ENCODE results near the gene GRAP.

GRAP gene

DNA sequence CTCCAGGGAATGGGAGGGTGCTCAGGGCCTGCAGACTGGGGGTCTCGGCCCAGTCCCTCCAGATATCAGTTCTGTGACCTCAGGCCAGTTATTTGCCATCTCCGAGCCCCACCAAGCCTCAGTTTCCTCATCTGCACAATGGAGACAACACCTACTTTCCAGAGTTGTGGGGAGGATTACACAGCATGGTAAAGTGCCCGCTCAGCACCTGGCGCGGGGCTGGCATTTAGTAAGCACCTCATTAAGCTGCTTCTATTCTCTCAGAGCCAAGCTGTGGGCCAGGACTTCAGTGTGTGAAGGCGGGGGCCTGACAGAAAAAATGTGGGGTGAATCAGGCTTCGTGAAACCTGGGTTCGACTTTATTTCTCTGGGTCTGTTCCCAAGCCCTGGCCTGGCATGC is 47.4 kb downstream of the GRAP start:
- ChIA-PET POLR2A (no interaction called here), CTCF (interaction anchor here (0.7 kb wide), 2 partner anchors 266 to 296 kb away, joined by 3 read pairs; no protein-coding TSS in a partner anchor)
- H3K9me3 ChIP-seq (ENCODE audit: control insufficient read depth, insufficient read depth, low read depth, low read length): no peaks in the 10 kb centered on the region
- H3K36me3 ChIP-seq (ENCODE audit: control insufficient read depth in 2 of 2, insufficient read depth in 1 of 2, low read length in 2 of 2): peaks cover 3 to 63% of the 10 kb centered on the region in 2 experiments; a peak in 2 of 3 replicates
- H3K4me3 ChIP-seq (ENCODE audit: low read depth, low read length): no peak overlapping the region
- TF ChIP-seq ZNF16 (tag by site-specific recombination; IDR thresholded peaks at IDR 0.05; ENCODE audit: low read depth) (no peak), ZNF2 (tag by site-specific recombination; IDR thresholded peaks at IDR 0.05) (no peak), ZNF843 (tag by site-specific recombination; IDR thresholded peaks at IDR 0.05) (no peak), INSM2 (tag by site-specific recombination; IDR thresholded peaks at IDR 0.05) (no peak), ZBTB7A (tag by site-specific recombination; IDR thresholded peaks at IDR 0.05; ENCODE audit: low read depth) (no peak), ZNF248 (tag by site-specific recombination; IDR thresholded peaks at IDR 0.05) (no peak), ZNF501 (tag by site-specific recombination; IDR thresholded peaks at IDR 0.05) (no peak), ZEB2 (tag by site-specific recombination; IDR thresholded peaks at IDR 0.05) (no peak), ZNF132 (tag by site-specific recombination; IDR thresholded peaks at IDR 0.05; ENCODE audit: borderline replicate concordance) (no peak), ZNF692 (tag by site-specific recombination; IDR thresholded peaks at IDR 0.05) (no peak)
- TF ChIP-seq, protein P1, sequence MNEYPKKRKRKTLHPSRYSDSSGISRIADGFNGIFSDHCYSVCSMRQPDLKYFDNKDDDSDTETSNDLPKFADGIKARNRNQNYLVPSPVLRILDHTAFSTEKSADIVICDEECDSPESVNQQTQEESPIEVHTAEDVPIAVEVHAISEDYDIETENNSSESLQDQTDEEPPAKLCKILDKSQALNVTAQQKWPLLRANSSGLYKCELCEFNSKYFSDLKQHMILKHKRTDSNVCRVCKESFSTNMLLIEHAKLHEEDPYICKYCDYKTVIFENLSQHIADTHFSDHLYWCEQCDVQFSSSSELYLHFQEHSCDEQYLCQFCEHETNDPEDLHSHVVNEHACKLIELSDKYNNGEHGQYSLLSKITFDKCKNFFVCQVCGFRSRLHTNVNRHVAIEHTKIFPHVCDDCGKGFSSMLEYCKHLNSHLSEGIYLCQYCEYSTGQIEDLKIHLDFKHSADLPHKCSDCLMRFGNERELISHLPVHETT (tag by site-specific recombination; IDR thresholded peaks at IDR 0.05): no peak
- TF ChIP-seq, protein P2, sequence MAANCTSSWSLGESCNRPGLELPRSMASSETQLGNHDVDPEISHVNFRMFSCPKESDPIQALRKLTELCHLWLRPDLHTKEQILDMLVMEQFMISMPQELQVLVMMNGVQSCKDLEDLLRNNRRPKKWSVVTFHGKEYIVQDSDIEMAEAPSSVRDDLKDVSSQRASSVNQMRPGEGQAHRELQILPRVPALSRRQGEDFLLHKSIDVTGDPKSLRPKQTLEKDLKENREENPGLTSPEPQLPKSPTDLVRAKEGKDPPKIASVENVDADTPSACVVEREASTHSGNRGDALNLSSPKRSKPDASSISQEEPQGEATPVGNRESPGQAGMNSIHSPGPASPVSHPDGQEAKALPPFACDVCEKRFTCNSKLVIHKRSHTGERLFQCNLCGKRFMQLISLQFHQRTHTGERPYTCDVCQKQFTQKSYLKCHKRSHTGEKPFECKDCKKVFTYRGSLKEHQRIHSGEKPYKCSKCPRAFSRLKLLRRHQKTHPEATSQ (tag by site-specific recombination; IDR thresholded peaks at IDR 0.05): no peak
- H3K4me1 ChIP-seq (ENCODE audit: control insufficient read depth, insufficient read depth, low read length): peaks cover 7% of the 10 kb centered on the region
- H3K27ac ChIP-seq (ENCODE audit: extremely low read depth, low read depth, low read length): no peak overlapping the region

- ChIA-PET CTCF (interaction anchor here (0.6 to 1.0 kb wide), 2 partner anchors 10 to 16 kb away, joined by 3 read pairs; no protein-coding TSS in a partner anchor), POLR2A (interaction anchor here (1.1 to 1.3 kb wide), 2 partner anchors 13 to 66 kb away, joined by 3 to 5 read pairs; no protein-coding TSS in a partner anchor)
- Histone ChIP-seq H3K4me1 (ENCODE audit: control insufficient read depth, insufficient read depth, low read length) (no peaks in the 10 kb centered on the region), H3K27ac (ENCODE audit: extremely low read depth, low read depth, low read length) (no peak overlapping the region), H3K4me3 (ENCODE audit: low read depth, low read length) (no peak overlapping the region), H3K36me3 (ENCODE audit: control insufficient read depth in 2 of 2, insufficient read depth in 1 of 2, low read length in 2 of 2) (peaks cover 3 to 63% of the 10 kb centered on the region in 2 experiments; a peak in 2 of 3 replicates), H3K9me3 (ENCODE audit: control insufficient read depth, insufficient read depth, low read depth, low read length) (no peaks in the 10 kb centered on the region)
- no peak for TF ChIP-seq KLF16 (tag by site-specific recombination; IDR thresholded peaks at IDR 0.05)
- no peak for TF ChIP-seq ZNF791 (tag by site-specific recombination; IDR thresholded peaks at IDR 0.05)
- TF ChIP-seq, protein P3, sequence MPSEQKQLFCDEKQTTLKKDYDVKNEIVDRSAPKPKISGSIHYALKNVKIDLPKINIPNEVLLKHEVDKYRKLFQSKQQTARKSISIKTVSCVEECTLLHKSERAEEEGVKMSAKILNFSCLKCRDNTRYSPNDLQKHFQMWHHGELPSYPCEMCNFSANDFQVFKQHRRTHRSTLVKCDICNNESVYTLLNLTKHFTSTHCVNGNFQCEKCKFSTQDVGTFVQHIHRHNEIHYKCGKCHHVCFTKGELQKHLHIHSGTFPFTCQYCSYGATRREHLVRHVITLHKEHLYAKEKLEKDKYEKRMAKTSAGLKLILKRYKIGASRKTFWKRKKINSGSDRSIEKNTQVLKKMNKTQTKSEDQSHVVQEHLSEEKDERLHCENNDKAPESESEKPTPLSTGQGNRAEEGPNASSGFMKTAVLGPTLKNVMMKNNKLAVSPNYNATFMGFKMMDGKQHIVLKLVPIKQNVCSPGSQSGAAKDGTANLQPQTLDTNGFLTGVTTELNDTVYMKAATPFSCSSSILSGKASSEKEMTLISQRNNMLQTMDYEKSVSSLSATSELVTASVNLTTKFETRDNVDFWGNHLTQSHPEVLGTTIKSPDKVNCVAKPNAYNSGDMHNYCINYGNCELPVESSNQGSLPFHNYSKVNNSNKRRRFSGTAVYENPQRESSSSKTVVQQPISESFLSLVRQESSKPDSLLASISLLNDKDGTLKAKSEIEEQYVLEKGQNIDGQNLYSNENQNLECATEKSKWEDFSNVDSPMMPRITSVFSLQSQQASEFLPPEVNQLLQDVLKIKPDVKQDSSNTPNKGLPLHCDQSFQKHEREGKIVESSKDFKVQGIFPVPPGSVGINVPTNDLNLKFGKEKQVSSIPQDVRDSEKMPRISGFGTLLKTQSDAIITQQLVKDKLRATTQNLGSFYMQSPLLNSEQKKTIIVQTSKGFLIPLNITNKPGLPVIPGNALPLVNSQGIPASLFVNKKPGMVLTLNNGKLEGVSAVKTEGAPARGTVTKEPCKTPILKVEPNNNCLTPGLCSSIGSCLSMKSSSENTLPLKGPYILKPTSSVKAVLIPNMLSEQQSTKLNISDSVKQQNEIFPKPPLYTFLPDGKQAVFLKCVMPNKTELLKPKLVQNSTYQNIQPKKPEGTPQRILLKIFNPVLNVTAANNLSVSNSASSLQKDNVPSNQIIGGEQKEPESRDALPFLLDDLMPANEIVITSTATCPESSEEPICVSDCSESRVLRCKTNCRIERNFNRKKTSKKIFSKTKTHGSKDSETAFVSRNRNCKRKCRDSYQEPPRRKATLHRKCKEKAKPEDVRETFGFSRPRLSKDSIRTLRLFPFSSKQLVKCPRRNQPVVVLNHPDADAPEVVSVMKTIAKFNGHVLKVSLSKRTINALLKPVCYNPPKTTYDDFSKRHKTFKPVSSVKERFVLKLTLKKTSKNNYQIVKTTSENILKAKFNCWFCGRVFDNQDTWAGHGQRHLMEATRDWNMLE (tag by site-specific recombination; conservative IDR thresholded peaks at IDR 0.05; ENCODE audit: low read depth): no peak
- TF ChIP-seq TRIM28 (IDR thresholded peaks at IDR 0.05; ENCODE audit: borderline replicate concordance, low read length): no peak
- TF ChIP-seq ZNF26 (tag by site-specific recombination; IDR thresholded peaks at IDR 0.05): no peak
- no peak for TF ChIP-seq ZNF223 (tag by site-specific recombination; IDR thresholded peaks at IDR 0.05)
- TF ChIP-seq ZNF10 (tag by site-specific recombination; IDR thresholded peaks at IDR 0.05): no peak
- TF ChIP-seq, protein P4, sequence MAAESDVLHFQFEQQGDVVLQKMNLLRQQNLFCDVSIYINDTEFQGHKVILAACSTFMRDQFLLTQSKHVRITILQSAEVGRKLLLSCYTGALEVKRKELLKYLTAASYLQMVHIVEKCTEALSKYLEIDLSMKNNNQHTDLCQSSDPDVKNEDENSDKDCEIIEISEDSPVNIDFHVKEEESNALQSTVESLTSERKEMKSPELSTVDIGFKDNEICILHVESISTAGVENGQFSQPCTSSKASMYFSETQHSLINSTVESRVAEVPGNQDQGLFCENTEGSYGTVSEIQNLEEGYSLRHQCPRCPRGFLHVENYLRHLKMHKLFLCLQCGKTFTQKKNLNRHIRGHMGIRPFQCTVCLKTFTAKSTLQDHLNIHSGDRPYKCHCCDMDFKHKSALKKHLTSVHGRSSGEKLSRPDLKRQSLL (tag by site-specific recombination; IDR thresholded peaks at IDR 0.05): no peak
- TF ChIP-seq ZEB2 (tag by site-specific recombination; IDR thresholded peaks at IDR 0.05): no peak
- TF ChIP-seq ZNF600 (tag by site-specific recombination; IDR thresholded peaks at IDR 0.05): no peak
Measured at GRCh38 chr17:18997650-18998196, 49.0 kb downstream of the GRAP start.

Data from HEK293 (cell line).